HAP-1 (cell line): ENCODE measurements around the gene ATP1A4.

ENCODE experiments used
- DNase-seq, 2 experiments: peaks; one replicate each; pipeline ENCODE4 v3.0.0-alpha.2; 2016 to 2020; ENCODE audit warnings: low spot score in 2 of 2
- H3K27me3 ChIP-seq: fragments of 250-450 bp; sonication (Bioruptor Pico); 2 replicates; pipeline ENCODE4 v1.5.1; 2020; ENCODE audit warnings: low read depth, mild to moderate bottlenecking, moderate library complexity
- H3K36me3 ChIP-seq: fragments of 250-450 bp; sonication (Bioruptor Pico); replicated peaks from 2 replicates; pipeline ENCODE4 v1.5.1; 2020; ENCODE audit warnings: mild to moderate bottlenecking
- H3K4me1 ChIP-seq: fragments of 250-450 bp; sonication (Bioruptor Pico); 2 replicates; pipeline ENCODE4 v1.5.1; 2020; ENCODE audit warnings: mild to moderate bottlenecking
- H3K4me3 ChIP-seq: fragments of 250-450 bp; sonication (Bioruptor Pico); 2 replicates; pipeline ENCODE4 v1.5.1; 2020; ENCODE audit warnings: mild to moderate bottlenecking, moderate library complexity
- H3K9me3 ChIP-seq: fragments of 250-450 bp; sonication (Bioruptor Pico); 2 replicates; pipeline ENCODE4 v1.5.1; 2020; ENCODE audit warnings: mild to moderate bottlenecking, moderate library complexity
- in situ Hi-C: fragments of 300-500 bp; cut with MboI; formaldehyde crosslinking; loops from 3 replicates; pipeline ENCODE4 v1.14.3; 2020; ENCODE audit warnings: low sequenced_read_pairs, inconsistent platforms, mixed read lengths

The ATP1A4 gene

DNA sequence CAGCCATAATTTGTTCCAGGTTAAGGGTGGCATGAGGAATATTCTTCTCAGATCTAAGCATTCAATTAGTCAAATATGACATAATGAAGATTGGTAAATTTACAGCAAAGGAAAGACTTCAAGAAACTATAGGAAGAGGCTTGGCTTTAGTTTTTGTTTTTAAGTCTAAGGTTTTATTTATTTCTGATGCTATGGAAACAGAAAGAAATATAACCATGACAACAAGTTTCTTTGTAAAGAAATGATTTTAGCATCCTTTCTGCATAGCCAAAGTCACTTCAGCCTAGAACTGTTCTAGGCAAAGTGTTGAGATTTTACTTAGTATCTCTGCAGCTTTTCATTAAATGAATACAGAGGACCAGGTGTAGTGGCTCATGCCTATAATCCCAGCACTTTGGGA lies 81.5 kb downstream of the ATP1A4 start:
- Histone ChIP-seq H3K36me3 (peaks cover 58% of the 10 kb centered on the region), H3K9me3 (no peaks in the 10 kb centered on the region), H3K4me3 (no peak overlapping the region), H3K27me3 (no peaks in the 10 kb centered on the region), H3K4me1 (no peaks in the 10 kb centered on the region)
- in situ Hi-C loops: loop anchor here (25.0 kb wide), 1 partner anchor 296 kb away; the partner anchor contains the start of genes IGSF9 and TAGLN2
- no peak for DNase-seq
